GM21529 (cell line): ENCODE results near the gene RIN3.

Experiments used
- ATAC-seq: cut with Tn5 transposase; IDR thresholded peaks from one replicate; pipeline ENCODE4 v1.9.1; 2021; ENCODE audit not compliant: unreplicated experiment

The RIN3 gene

GRCh38 chr14:92706386-92706785 lies 192.8 kb downstream of the RIN3 start:
- no peak for ATAC-seq

GRCh38 chr14:92709340-92710000 lies 195.9 kb downstream of the RIN3 start:
- no peak for ATAC-seq

GRCh38 chr14:92710001-92710341 lies 196.4 kb downstream of the RIN3 start:
- no peak for ATAC-seq

GRCh38 chr14:92711976-92712653 lies 198.5 kb downstream of the RIN3 start:
- no peak for ATAC-seq

GRCh38 chr14:92712654-92713051 lies 199.1 kb downstream of the RIN3 start:
- ATAC-seq, result no peak

- ATAC-seq, result peak; percentile 65
Measured at GRCh38 chr14:92714739-92715307, 201.2 kb downstream of the RIN3 start.

GRCh38 chr14:92716131-92716530 lies 202.6 kb downstream of the RIN3 start:
- ATAC-seq, result no peak

- no peak for ATAC-seq
Measured at GRCh38 chr14:92717571-92718042, 204.0 kb downstream of the RIN3 start.

- no peak for ATAC-seq
Measured at GRCh38 chr14:92718664-92719063, 205.1 kb downstream of the RIN3 start.

GRCh38 chr14:92719421-92719820 lies 205.8 kb downstream of the RIN3 start:
- ATAC-seq, result no peak

GRCh38 chr14:92719890-92720323 lies 206.3 kb downstream of the RIN3 start:
- ATAC-seq, result no peak

- no peak for ATAC-seq
Measured at GRCh38 chr14:92724516-92725340, 211.1 kb downstream of the RIN3 start.

- ATAC-seq, result no peak
Measured at GRCh38 chr14:92726135-92726932, 212.8 kb downstream of the RIN3 start.

GRCh38 chr14:92726933-92727262 lies 213.3 kb downstream of the RIN3 start:
- no peak for ATAC-seq

- peak; percentile 52 for ATAC-seq
Measured at GRCh38 chr14:92728759-92729364, 215.3 kb downstream of the RIN3 start.

- peak; percentile 87 for ATAC-seq
Measured at GRCh38 chr14:92729634-92730358, 216.2 kb downstream of the RIN3 start.

GRCh38 chr14:92731622-92732115 lies 218.1 kb downstream of the RIN3 start:
- ATAC-seq, result no peak

GRCh38 chr14:92733007-92733406 lies 219.4 kb downstream of the RIN3 start:
- no peak for ATAC-seq

- no peak for ATAC-seq
Measured at GRCh38 chr14:92734618-92735017, 221.0 kb downstream of the RIN3 start.

GRCh38 chr14:92735344-92735743 lies 221.8 kb downstream of the RIN3 start:
- ATAC-seq, result no peak
